ENCODE results near the gene CD68.

The CD68 gene

DNA sequence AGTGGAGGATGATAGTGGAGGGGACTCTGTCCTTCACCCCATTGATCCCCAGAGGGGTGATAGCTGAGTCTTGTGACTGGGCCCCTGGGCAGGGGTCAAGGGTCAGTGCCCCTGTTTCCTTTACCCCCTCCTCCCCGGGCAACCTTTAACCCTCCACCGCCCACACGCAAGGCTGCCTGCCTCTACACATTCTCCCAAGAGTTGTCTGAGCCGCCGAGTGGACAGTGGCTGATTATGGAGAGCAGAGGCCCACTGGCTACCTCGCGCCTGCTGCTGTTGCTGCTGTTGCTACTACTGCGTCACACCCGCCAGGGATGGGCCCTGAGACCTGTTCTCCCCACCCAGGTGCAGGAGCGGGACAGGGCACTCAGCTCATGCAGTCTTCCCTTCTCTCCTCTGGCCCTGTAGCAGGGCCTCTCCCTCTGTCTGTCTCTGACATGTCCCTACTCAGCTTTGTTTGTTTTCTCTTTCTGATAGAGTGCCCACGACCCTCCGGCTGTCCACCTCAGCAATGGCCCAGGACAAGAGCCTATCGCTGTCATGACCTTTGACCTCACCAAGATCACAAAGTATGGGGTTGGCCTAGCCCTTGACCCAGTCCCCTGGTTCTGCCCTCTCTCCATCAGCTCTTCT lies 50.6 kb downstream of the CD68 start, which contains the start of gene SHBG:
Gene SHBG, plus strand, starts transcription at position 197 of the 633 bp plus-strand sequence. Its CDS starts 38 bp downstream, at position 235.
- TF ChIP-seq, protein P1, sequence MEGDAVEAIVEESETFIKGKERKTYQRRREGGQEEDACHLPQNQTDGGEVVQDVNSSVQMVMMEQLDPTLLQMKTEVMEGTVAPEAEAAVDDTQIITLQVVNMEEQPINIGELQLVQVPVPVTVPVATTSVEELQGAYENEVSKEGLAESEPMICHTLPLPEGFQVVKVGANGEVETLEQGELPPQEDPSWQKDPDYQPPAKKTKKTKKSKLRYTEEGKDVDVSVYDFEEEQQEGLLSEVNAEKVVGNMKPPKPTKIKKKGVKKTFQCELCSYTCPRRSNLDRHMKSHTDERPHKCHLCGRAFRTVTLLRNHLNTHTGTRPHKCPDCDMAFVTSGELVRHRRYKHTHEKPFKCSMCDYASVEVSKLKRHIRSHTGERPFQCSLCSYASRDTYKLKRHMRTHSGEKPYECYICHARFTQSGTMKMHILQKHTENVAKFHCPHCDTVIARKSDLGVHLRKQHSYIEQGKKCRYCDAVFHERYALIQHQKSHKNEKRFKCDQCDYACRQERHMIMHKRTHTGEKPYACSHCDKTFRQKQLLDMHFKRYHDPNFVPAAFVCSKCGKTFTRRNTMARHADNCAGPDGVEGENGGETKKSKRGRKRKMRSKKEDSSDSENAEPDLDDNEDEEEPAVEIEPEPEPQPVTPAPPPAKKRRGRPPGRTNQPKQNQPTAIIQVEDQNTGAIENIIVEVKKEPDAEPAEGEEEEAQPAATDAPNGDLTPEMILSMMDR (IDR thresholded peaks at IDR 0.05; ENCODE audit: low read depth, low read length) = no peak
- Histone ChIP-seq H3K9me3 (ENCODE audit: severe bottlenecking) (no peaks in the 10 kb centered on the region), H3K27me3 (ENCODE audit: insufficient read depth, low read depth, severe bottlenecking) (no peaks in the 10 kb centered on the region), H3K36me3 (peaks cover 12% of the 10 kb centered on the region), H3K27ac (no peak within 1 kb of the TSS), H3K4me3 (ENCODE audit: low read depth, low read length) (no peak within 1 kb of the TSS)
- no peak for DNase-seq
